ENCODE data around the gene ME1. TPM values are rescaled to one million over a fixed set of nuclear protein-coding genes. Genes with fewer than 3 reads are reported as not detected.

ME1 gene
- total RNA-seq, 1 experiment from 2014 or later, result 5.3 TPM

GRCh38 chr6:83436674-83437073 is 5.8 kb upstream of the ME1 start (continued):
- no peak for TF ChIP-seq NR1H2 (CRISPR knock-in tag; IDR thresholded peaks at IDR 0.05)

DNA sequence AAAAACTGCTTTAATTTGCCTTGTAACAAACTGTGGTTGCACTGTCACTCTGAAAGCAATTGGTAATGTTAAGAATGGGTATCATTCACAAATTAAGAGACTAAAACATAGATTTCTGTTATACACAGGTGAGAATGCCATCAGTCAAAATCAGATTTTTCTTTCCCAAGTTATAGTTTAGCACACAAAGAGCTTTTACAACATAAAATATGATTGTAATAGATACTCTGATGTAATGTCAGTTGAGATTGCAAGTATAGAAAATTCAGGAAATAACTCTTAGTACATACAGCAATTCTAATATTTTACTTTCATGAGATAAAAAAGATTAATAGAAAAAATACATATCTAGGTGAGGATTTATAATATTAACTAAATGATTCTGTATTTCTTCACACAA is 2.3 kb upstream of the ME1 start:
- Mint-ChIP-seq H3K36me3 (no peaks in the 10 kb centered on the region), H3K9me3 (no peaks in the 10 kb centered on the region), H3K4me3 (no peak overlapping the region), H3K27me3 (ENCODE audit: low read depth) (peaks cover 11% of the 10 kb centered on the region), H3K27ac (no peak overlapping the region), H3K4me1 (peaks cover 23% of the 10 kb centered on the region)
- ChIA-PET CTCF (no interaction called here), POLR2A (no interaction called here)
- DNase-seq (ENCODE audit: low spot score) (no peak), ATAC-seq (no peak)
- TF ChIP-seq OVOL2 (CRISPR knock-in tag; IDR thresholded peaks at IDR 0.05; ENCODE audit: borderline replicate concordance) (no peak), ZBTB21 (CRISPR knock-in tag; IDR thresholded peaks at IDR 0.05; ENCODE audit: borderline replicate concordance) (no peak), GABPB1 (CRISPR knock-in tag; IDR thresholded peaks at IDR 0.05) (no peak), TCF7 (CRISPR knock-in tag; IDR thresholded peaks at IDR 0.05; ENCODE audit: low read depth) (no peak), NR1H2 (CRISPR knock-in tag; IDR thresholded peaks at IDR 0.05) (no peak), NR2C2 (CRISPR knock-in tag; IDR thresholded peaks at IDR 0.05) (no peak), ESRRA (CRISPR knock-in tag; IDR thresholded peaks at IDR 0.05; ENCODE audit: borderline replicate concordance) (no peak), ATF3 (CRISPR knock-in tag; conservative IDR thresholded peaks at IDR 0.05) (no peak), ZNF396 (CRISPR knock-in tag; IDR thresholded peaks at IDR 0.05; ENCODE audit: borderline replicate concordance) (no peak), CTCF (IDR thresholded peaks at IDR 0.05) (no peak), ZNF138 (CRISPR knock-in tag; conservative IDR thresholded peaks at IDR 0.05) (no peak), MYBL2 (CRISPR knock-in tag; IDR thresholded peaks at IDR 0.05) (no peak), GRHL2 (CRISPR knock-in tag; IDR thresholded peaks at IDR 0.05; ENCODE audit: insufficient replicate concordance, severe bottlenecking) (no peak), ZNF281 (CRISPR knock-in tag; IDR thresholded peaks at IDR 0.05) (no peak)
- TF ChIP-seq, protein P1, sequence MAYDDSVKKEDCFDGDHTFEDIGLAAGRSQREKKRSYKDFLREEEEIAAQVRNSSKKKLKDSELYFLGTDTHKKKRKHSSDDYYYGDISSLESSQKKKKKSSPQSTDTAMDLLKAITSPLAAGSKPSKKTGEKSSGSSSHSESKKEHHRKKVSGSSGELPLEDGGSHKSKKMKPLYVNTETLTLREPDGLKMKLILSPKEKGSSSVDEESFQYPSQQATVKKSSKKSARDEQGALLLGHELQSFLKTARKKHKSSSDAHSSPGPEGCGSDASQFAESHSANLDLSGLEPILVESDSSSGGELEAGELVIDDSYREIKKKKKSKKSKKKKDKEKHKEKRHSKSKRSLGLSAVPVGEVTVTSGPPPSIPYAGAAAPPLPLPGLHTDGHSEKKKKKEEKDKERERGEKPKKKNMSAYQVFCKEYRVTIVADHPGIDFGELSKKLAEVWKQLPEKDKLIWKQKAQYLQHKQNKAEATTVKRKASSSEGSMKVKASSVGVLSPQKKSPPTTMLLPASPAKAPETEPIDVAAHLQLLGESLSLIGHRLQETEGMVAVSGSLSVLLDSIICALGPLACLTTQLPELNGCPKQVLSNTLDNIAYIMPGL (CRISPR knock-in tag; IDR thresholded peaks at IDR 0.05), result no peak
- TF ChIP-seq, protein P2, sequence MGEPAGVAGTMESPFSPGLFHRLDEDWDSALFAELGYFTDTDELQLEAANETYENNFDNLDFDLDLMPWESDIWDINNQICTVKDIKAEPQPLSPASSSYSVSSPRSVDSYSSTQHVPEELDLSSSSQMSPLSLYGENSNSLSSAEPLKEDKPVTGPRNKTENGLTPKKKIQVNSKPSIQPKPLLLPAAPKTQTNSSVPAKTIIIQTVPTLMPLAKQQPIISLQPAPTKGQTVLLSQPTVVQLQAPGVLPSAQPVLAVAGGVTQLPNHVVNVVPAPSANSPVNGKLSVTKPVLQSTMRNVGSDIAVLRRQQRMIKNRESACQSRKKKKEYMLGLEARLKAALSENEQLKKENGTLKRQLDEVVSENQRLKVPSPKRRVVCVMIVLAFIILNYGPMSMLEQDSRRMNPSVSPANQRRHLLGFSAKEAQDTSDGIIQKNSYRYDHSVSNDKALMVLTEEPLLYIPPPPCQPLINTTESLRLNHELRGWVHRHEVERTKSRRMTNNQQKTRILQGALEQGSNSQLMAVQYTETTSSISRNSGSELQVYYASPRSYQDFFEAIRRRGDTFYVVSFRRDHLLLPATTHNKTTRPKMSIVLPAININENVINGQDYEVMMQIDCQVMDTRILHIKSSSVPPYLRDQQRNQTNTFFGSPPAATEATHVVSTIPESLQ (CRISPR knock-in tag; IDR thresholded peaks at IDR 0.05), result no peak
- TF ChIP-seq, protein P3, sequence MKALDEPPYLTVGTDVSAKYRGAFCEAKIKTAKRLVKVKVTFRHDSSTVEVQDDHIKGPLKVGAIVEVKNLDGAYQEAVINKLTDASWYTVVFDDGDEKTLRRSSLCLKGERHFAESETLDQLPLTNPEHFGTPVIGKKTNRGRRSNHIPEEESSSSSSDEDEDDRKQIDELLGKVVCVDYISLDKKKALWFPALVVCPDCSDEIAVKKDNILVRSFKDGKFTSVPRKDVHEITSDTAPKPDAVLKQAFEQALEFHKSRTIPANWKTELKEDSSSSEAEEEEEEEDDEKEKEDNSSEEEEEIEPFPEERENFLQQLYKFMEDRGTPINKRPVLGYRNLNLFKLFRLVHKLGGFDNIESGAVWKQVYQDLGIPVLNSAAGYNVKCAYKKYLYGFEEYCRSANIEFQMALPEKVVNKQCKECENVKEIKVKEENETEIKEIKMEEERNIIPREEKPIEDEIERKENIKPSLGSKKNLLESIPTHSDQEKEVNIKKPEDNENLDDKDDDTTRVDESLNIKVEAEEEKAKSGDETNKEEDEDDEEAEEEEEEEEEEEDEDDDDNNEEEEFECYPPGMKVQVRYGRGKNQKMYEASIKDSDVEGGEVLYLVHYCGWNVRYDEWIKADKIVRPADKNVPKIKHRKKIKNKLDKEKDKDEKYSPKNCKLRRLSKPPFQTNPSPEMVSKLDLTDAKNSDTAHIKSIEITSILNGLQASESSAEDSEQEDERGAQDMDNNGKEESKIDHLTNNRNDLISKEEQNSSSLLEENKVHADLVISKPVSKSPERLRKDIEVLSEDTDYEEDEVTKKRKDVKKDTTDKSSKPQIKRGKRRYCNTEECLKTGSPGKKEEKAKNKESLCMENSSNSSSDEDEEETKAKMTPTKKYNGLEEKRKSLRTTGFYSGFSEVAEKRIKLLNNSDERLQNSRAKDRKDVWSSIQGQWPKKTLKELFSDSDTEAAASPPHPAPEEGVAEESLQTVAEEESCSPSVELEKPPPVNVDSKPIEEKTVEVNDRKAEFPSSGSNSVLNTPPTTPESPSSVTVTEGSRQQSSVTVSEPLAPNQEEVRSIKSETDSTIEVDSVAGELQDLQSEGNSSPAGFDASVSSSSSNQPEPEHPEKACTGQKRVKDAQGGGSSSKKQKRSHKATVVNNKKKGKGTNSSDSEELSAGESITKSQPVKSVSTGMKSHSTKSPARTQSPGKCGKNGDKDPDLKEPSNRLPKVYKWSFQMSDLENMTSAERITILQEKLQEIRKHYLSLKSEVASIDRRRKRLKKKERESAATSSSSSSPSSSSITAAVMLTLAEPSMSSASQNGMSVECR (CRISPR knock-in tag; IDR thresholded peaks at IDR 0.05; ENCODE audit: borderline replicate concordance), result no peak
